H9 (cell line): ENCODE data around the gene TMEM236. TPM values are rescaled to one million over a fixed set of nuclear protein-coding genes. Genes with fewer than 3 reads are reported as not detected.

Experiments used
- DNase-seq: peaks from one replicate; pipeline ENCODE4 v3.0.0-alpha.2; 2017
- H2AFZ ChIP-seq: one replicate; pipeline ENCODE4 v1.6.1; 2013; ENCODE audit warnings: mild to moderate bottlenecking, low read length, control low read depth, moderate library complexity
- H2AK5ac ChIP-seq: 2 replicates; pipeline ENCODE4 v1.6.1; 2013; ENCODE audit warnings: low read length, control low read depth, mixed read lengths; ENCODE audit not compliant: insufficient read length
- H2BK120ac ChIP-seq: one replicate; pipeline ENCODE4 v1.6.1; 2013; ENCODE audit warnings: low read depth, mild to moderate bottlenecking, low read length, control low read depth, inconsistent platforms; ENCODE audit not compliant: poor library complexity, severe bottlenecking
- H2BK12ac ChIP-seq: 2 replicates; pipeline ENCODE4 v1.6.1; 2013; ENCODE audit warnings: low read length, control low read depth, mixed read lengths, low read depth; ENCODE audit not compliant: insufficient read length
- H2BK15ac ChIP-seq: 2 replicates; pipeline ENCODE4 v1.6.1; 2013; ENCODE audit warnings: low read depth, low read length, control low read depth
- H2BK20ac ChIP-seq: one replicate; pipeline ENCODE4 v1.6.1; 2013; ENCODE audit warnings: low read depth, mild to moderate bottlenecking, low read length, control low read depth, inconsistent platforms; ENCODE audit not compliant: poor library complexity, severe bottlenecking
- H2BK5ac ChIP-seq: 2 replicates; pipeline ENCODE4 v1.6.1; 2013; ENCODE audit warnings: low read length, control low read depth, mixed read lengths; ENCODE audit not compliant: insufficient read length
- H3K14ac ChIP-seq: 2 replicates; pipeline ENCODE4 v1.6.1; 2013; ENCODE audit warnings: low read length, control low read depth; ENCODE audit not compliant: insufficient read depth
- H3K18ac ChIP-seq: 2 replicates; pipeline ENCODE4 v1.6.1; 2013; ENCODE audit warnings: low read depth, mild to moderate bottlenecking, mixed read lengths, low read length, control low read depth; ENCODE audit not compliant: insufficient read length
- H3K23ac ChIP-seq: 2 replicates; pipeline ENCODE4 v1.6.1; 2013; ENCODE audit warnings: low read length, control low read depth, mixed read lengths, low read depth; ENCODE audit not compliant: insufficient read length
- H3K23me2 ChIP-seq: 2 replicates; pipeline ENCODE4 v1.6.1; 2013; ENCODE audit warnings: low read depth, mild to moderate bottlenecking, mixed read lengths, low read length, control low read depth; ENCODE audit not compliant: insufficient read length, poor library complexity, severe bottlenecking
- H3K27ac ChIP-seq: 2 replicates; pipeline ENCODE4 v1.5.1; 2013; ENCODE audit warnings: low read length, control low read depth, mixed read lengths, low read depth; ENCODE audit not compliant: insufficient read length
- H3K27me3 ChIP-seq: 2 replicates; pipeline ENCODE4 v1.6.1; 2013; ENCODE audit warnings: low read length, control low read depth, inconsistent platforms; ENCODE audit not compliant: insufficient read depth
- H3K4ac ChIP-seq: 2 replicates; pipeline ENCODE4 v1.6.1; 2013; ENCODE audit warnings: low read depth, mild to moderate bottlenecking, control low read depth, inconsistent platforms, low read length, moderate library complexity
- H3K4me1 ChIP-seq: 2 replicates; pipeline ENCODE4 v1.6.1; 2013; ENCODE audit warnings: low read length, control low read depth, inconsistent platforms; ENCODE audit not compliant: insufficient read depth
- H3K4me2 ChIP-seq: 2 replicates; pipeline ENCODE4 v1.6.1; 2013; ENCODE audit warnings: low read length, control low read depth, mixed read lengths; ENCODE audit not compliant: insufficient read length, insufficient read depth
- H3K56ac ChIP-seq: 2 replicates; pipeline ENCODE4 v1.6.1; 2013; ENCODE audit warnings: low read depth, mild to moderate bottlenecking, mixed read lengths, low read length, control low read depth; ENCODE audit not compliant: insufficient read length
- H3K79me1 ChIP-seq: 2 replicates; pipeline ENCODE4 v1.6.1; 2013; ENCODE audit warnings: low read depth, mild to moderate bottlenecking, moderate library complexity, low read length, control low read depth, inconsistent platforms; ENCODE audit not compliant: insufficient read depth, poor library complexity, severe bottlenecking
- H3K79me2 ChIP-seq: 2 replicates; pipeline ENCODE4 v1.6.1; 2013; ENCODE audit warnings: low read length, control low read depth, inconsistent platforms; ENCODE audit not compliant: insufficient read depth
- H3K9ac ChIP-seq: 2 replicates; pipeline ENCODE4 v1.6.1; 2013; ENCODE audit warnings: low read length, control low read depth, mixed read lengths; ENCODE audit not compliant: insufficient read length; ENCODE audit errors: extremely low read depth
- H3K9me3 ChIP-seq: one replicate; pipeline ENCODE4 v1.6.1; 2013; ENCODE audit warnings: low read depth, low read length, inconsistent platforms; ENCODE audit not compliant: control insufficient read depth
- H3T11ph ChIP-seq: one replicate; pipeline ENCODE4 v1.6.1; 2013; ENCODE audit warnings: mild to moderate bottlenecking, low read length, control low read depth, inconsistent platforms
- H4K20me1 ChIP-seq: one replicate; pipeline ENCODE4 v1.6.1; 2013; ENCODE audit not compliant: control insufficient read depth, insufficient read length, insufficient read depth
- H4K5ac ChIP-seq: 2 replicates; pipeline ENCODE4 v1.6.1; 2013; ENCODE audit warnings: low read depth, mild to moderate bottlenecking, mixed read lengths, low read length, control low read depth; ENCODE audit not compliant: insufficient read length
- H4K8ac ChIP-seq: replicated peaks from 2 replicates; pipeline ENCODE4 v1.6.1; 2013; ENCODE audit warnings: low read length, control low read depth, mixed read lengths, low read depth; ENCODE audit not compliant: insufficient read length
- H4K91ac ChIP-seq: 2 replicates; pipeline ENCODE4 v1.6.1; 2013; ENCODE audit warnings: low read depth, mild to moderate bottlenecking, moderate library complexity, mixed read lengths, low read length, control low read depth; ENCODE audit not compliant: insufficient read length
- H3K27ac Mint-ChIP-seq, 3 experiments: 2 replicates in 2 of 3; 3 replicates in 1 of 3; pipeline ENCODE4 v1.8.0; 2020 to 2021; ENCODE audit warnings: mixed read lengths in 3 of 3, mild to moderate bottlenecking in 1 of 3, moderate library complexity in 1 of 3
- H3K27me3 Mint-ChIP-seq: 2 replicates; pipeline ENCODE4 v1.8.0; 2021; ENCODE audit warnings: low read depth, mild to moderate bottlenecking, moderate library complexity, mixed read lengths
- H3K36me3 Mint-ChIP-seq, 3 experiments: 2 replicates in 2 of 3; 3 replicates in 1 of 3; pipeline ENCODE4 v1.8.0; 2020 to 2021; ENCODE audit warnings: low read depth in 3 of 3, mixed read lengths in 3 of 3; ENCODE audit not compliant: insufficient read depth in 1 of 3
- H3K4me1 Mint-ChIP-seq, 2 experiments: 2 replicates each; pipeline ENCODE4 v1.8.0; 2020; ENCODE audit warnings: mixed read lengths in 2 of 2
- H3K4me3 Mint-ChIP-seq, 2 experiments: 2 replicates in 1 of 2; 3 replicates in 1 of 2; pipeline ENCODE4 v1.8.0; 2020 to 2021; ENCODE audit warnings: mild to moderate bottlenecking in 2 of 2, mixed read lengths in 2 of 2, moderate library complexity in 1 of 2
- H3K9me3 Mint-ChIP-seq, 2 experiments: 2 replicates in 1 of 2; 3 replicates in 1 of 2; pipeline ENCODE4 v1.8.0; 2020; ENCODE audit warnings: mild to moderate bottlenecking in 2 of 2, mixed read lengths in 2 of 2, moderate library complexity in 1 of 2
- CTCF ChIP-seq: fragments of 200-600 bp; sonication (generic); conservative IDR thresholded peaks from 3 replicates; pipeline ENCODE4 v1.8.0; 2021; ENCODE audit warnings: antibody characterized with exemption, mild to moderate bottlenecking
- WGBS: extraction: QIAGEN DNeasy Blood & Tissue Kit; methylation state at CpG from one replicate; pipeline ENCODE4 v1.1.7; 2013; ENCODE audit warnings: missing lambda C conversion rate, low lambda C conversion rate, mixed read lengths; ENCODE audit not compliant: insufficient read length; ENCODE audit errors: extremely low coverage; 5-methylcytosine and 5-hydroxymethylcytosine counted together
- total RNA-seq: library from RNA; stranded (reverse); gene quantifications from 2 replicates; pipeline ENCODE4 v1.2.1, GENCODE V29; 2021

TMEM236 gene
- total RNA-seq, 1 experiment from 2014 or later = not detected

- Histone ChIP-seq H3K79me2 (no peaks in the 10 kb centered on the region), H3K14ac (no peak overlapping the region), H3K9ac (no peak overlapping the region), H3K4me2 (no peak overlapping the region), H2AK5ac (no peak overlapping the region), H3K4me1 (peaks cover 6% of the 10 kb centered on the region; the same call in 1 of the 2 replicates), H3K79me1 (no peaks in the 10 kb centered on the region), H3K18ac (no peak overlapping the region), H3K27me3 (peaks cover 44% of the 10 kb centered on the region), H3K27ac (no peak overlapping the region), H3K23ac (no peak overlapping the region), H3K4ac (no peak overlapping the region), H2BK20ac (no peak overlapping the region), H2BK12ac (no peak overlapping the region), H3T11ph (no peak overlapping the region), H2BK15ac (no peak overlapping the region), H3K23me2 (no peaks in the 10 kb centered on the region), H2BK120ac (no peak overlapping the region), H2AFZ (no peak overlapping the region), H4K20me1 (no peaks in the 10 kb centered on the region), H3K56ac (no peak overlapping the region), H4K8ac (no peak overlapping the region), H2BK5ac (no peak overlapping the region), H4K91ac (no peak overlapping the region), H4K5ac (no peak overlapping the region), H3K9me3 (no peaks in the 10 kb centered on the region)
- Mint-ChIP-seq H3K4me3 (no peak overlapping the region), H3K4me1 (peaks cover 14 to 16% of the 10 kb centered on the region in 2 experiments), H3K27ac (no peak overlapping the region), H3K27me3 (peaks cover 78% of the 10 kb centered on the region), H3K9me3 (peaks cover 7 to 8% of the 10 kb centered on the region in 2 experiments; a peak in 4 of 5 replicates), H3K36me3 (no peaks in the 10 kb centered on the region)
- WGBS = no CpG with 5 or more reads among the region's 1 CpG
- TF ChIP-seq CTCF = no peak
- no peak for DNase-seq
These were observed 14.7 kb downstream of the TMEM236 start for GRCh38 chr10:17766731-17767130.
